ENCODE measurements around the gene BBS4. TPM values are rescaled to one million over a fixed set of nuclear protein-coding genes. Genes with fewer than 3 reads are reported as not detected.

BBS4 gene
- total and polyA plus RNA-seq, 9 of the 15 experiments (the other 6 are each of a cell fraction or from before 2014, with no cell fraction given): 25.1 to 80.7 (median 38.9) TPM

GRCh38 chr15:72671525-72671924, 14.5 kb upstream of the BBS4 start (continued):
- TF ChIP-seq ZNF143 (CRISPR knock-in tag; IDR thresholded peaks at IDR 0.05): no peak

GRCh38 chr15:72676838-72677237, 9.2 kb upstream of the BBS4 start:
- Histone ChIP-seq H3K4me3 (no peak overlapping the region), H3K36me3 (ENCODE audit: control insufficient read depth, insufficient read depth, low read length) (no peaks in the 10 kb centered on the region), H3K9ac (ENCODE audit: insufficient read depth in 1 of 2, low read depth in 2 of 2, low read length in 2 of 2) (no peak overlapping the region), H4K20me1 (replicated peaks; ENCODE audit: control insufficient read depth, insufficient read depth, low read length) (no peaks in the 10 kb centered on the region), H3K27ac (ENCODE audit: extremely low read depth, low read depth, low read length) (no peak overlapping the region), H3K4me1 (replicated peaks in 1 of 2; ENCODE audit: control insufficient read depth in 2 of 2, insufficient read depth in 2 of 2, low read length in 2 of 2) (no peaks in the 10 kb centered on the region), H3K79me2 (ENCODE audit: control insufficient read depth, insufficient read depth, low read length) (no peaks in the 10 kb centered on the region), H3K27me3 (ENCODE audit: control insufficient read depth in 2 of 2, insufficient read depth in 2 of 2, low read length in 2 of 2) (peaks cover 22 to 30% of the 10 kb centered on the region in 2 experiments; a peak in 4 of 5 replicates), H3K9me1 (ENCODE audit: control insufficient read depth, insufficient read depth, low read length) (no peaks in the 10 kb centered on the region), H3K4me2 (ENCODE audit: insufficient read depth, low read length) (no peak overlapping the region), H2AFZ (ENCODE audit: low read depth, low read length) (no peak overlapping the region), H3K9me3 (replicated peaks; ENCODE audit: control insufficient read depth, insufficient read depth, low read depth, low read length) (no peaks in the 10 kb centered on the region)
- DNase-seq (ENCODE audit: extremely low read depth in 1 of 4, low spot score in 3 of 4) (no peak), FAIRE-seq (no peak), ATAC-seq (no peak)
- ChIA-PET CTCF (ENCODE audit: low intra/inter-chr PET ratio) (no interaction called here), POLR2A (no interaction called here)
- no TSS peak for BruUV-seq (replicated peaks)
- 2% methylated on average over 4 of the region's 4 CpGs for WGBS (ENCODE audit: insufficient coverage, low coverage, missing lambda C conversion rate)
- in situ Hi-C loops (cut with MboI): no loop called here
- intact Hi-C loops (cut with micrococcal nuclease): loop anchor here (10.0 kb wide), 1 partner anchor 72 kb away; no protein-coding TSS in a partner anchor
- TF ChIP-seq E2F3 (CRISPR knock-in tag; IDR thresholded peaks at IDR 0.05) (no peak), CEBPB (tag; IDR thresholded peaks at IDR 0.05) (peak; percentile 74), TFAM (CRISPR knock-in tag; conservative IDR thresholded peaks at IDR 0.05) (no peak), CEBPG (CRISPR knock-in tag; IDR thresholded peaks at IDR 0.05) (no peak), CEBPG (tag; conservative IDR thresholded peaks at IDR 0.05 in 1 of 2, IDR thresholded peaks at IDR 0.05 in 1 of 2) (peak in 1 of 2 experiments; percentile 45; a peak in 3 of 4 replicates), COPS2 (conservative IDR thresholded peaks at IDR 0.05) (no peak), ZNF830 (CRISPR knock-in tag; IDR thresholded peaks at IDR 0.05) (no peak)

Data from K562 (cell line).